Measurements from ENCODE around the gene CDH1. TPM values are rescaled to one million over a fixed set of nuclear protein-coding genes. Genes with fewer than 3 reads are reported as not detected.

CDH1 gene
- total RNA-seq, 6 donors from 2014 or later, result 99.5 to 174 (median 132) TPM

DNA sequence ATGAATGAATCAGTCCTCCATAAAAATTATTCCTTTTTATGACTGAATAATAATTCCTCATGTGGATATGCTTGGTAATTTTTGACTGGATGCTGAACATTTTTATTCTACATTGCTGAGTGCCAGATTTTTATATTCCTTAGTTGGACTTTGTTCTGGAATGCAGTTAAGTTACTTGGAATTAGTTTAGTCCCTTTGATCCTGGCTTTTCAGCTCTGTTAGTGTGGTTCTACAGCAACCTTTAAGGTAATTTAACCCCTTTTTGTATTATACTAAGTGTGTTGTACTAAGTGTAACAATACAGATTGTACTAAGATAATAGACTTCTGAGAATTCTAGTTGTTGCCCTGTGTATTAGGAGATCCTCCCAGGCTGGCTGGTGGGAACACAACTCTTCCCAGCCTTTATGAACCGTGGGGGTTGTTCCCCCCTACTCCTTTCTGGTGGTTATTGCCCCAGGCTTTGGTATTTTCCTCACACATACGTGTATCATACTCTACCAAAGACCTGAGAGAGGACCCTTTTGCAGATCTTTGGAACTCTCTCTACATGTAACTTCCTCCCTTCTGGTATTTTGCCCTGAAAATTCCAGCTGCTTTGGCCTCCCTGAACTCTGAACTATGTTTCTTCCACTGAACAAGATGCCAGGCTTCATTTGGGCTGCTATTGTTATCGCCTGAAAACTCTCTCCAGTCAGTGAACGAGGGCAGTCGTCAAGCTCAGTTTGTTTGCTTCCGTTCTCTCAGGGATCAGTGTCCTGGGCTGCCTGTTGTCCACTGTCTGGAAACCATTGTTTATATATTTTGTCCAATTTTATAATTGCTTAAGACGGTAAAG, 136.8 kb downstream of the CDH1 start:
- Histone ChIP-seq H3K4me3 (no peak overlapping the region), H3K4me1 (peaks cover 0 to 6% (median 0%) of the 10 kb centered on the region in 4 donors), H3K9me3 (no peaks in the 10 kb centered on the region), H3K36me3 (peaks cover 3 to 59% (median 22%) of the 10 kb centered on the region in 4 donors), H3K27ac (peak overlapping the region in 2 of 4 donors; percentile 44 to 60), H3K27me3 (no peaks in the 10 kb centered on the region)
- ATAC-seq (ENCODE audit: low FRiP score in 2 of 2) (no peak), DNase-seq (no peak)
- WGBS, 2 donors, result 64 to 70% methylated on average over 7 of the region's 7 CpGs
- no peak for TF ChIP-seq CTCF (IDR thresholded peaks at IDR 0.05)
- TF ChIP-seq POLR2A (IDR thresholded peaks at IDR 0.05), result no peak
- no peak for TF ChIP-seq EP300 (IDR thresholded peaks at IDR 0.05)
- TF ChIP-seq POLR2AphosphoS5 (IDR thresholded peaks at IDR 0.05), result no peak

- H3K4me1 ChIP-seq, result peaks cover 0 to 6% (median 0%) of the 10 kb centered on the region in 4 donors
- H3K36me3 ChIP-seq, result peaks cover 3 to 72% (median 24%) of the 10 kb centered on the region in 4 donors
- 96 to 99% methylated on average over 4 of the region's 4 CpGs for WGBS, 2 donors
- no peaks in the 10 kb centered on the region for H3K9me3 ChIP-seq
- TF ChIP-seq POLR2A (IDR thresholded peaks at IDR 0.05) (no peak), POLR2AphosphoS5 (IDR thresholded peaks at IDR 0.05) (no peak), EP300 (IDR thresholded peaks at IDR 0.05) (no peak), CTCF (IDR thresholded peaks at IDR 0.05) (no peak)
- H3K4me3 ChIP-seq, result no peak overlapping the region
- no peak for DNase-seq
- H3K27me3 ChIP-seq, result no peaks in the 10 kb centered on the region
- no peak overlapping the region for H3K27ac ChIP-seq
- no peak for ATAC-seq (ENCODE audit: low FRiP score in 2 of 2)
These were observed 138.8 kb downstream of the CDH1 start for GRCh38 chr16:68875871-68876270.

- no peaks in the 10 kb centered on the region for H3K27me3 ChIP-seq
- WGBS, 2 donors, result 93 to 95% methylated on average over 6 of the region's 6 CpGs
- no peak overlapping the region for H3K27ac ChIP-seq
- ATAC-seq (ENCODE audit: low FRiP score in 2 of 2), result no peak
- H3K36me3 ChIP-seq, result peaks cover 0 to 23% (median 3%) of the 10 kb centered on the region in 4 donors
- no peak for DNase-seq
- TF ChIP-seq POLR2A (IDR thresholded peaks at IDR 0.05), result no peak
- no peak overlapping the region for H3K4me3 ChIP-seq
- no peaks in the 10 kb centered on the region for H3K9me3 ChIP-seq
- H3K4me1 ChIP-seq, result peaks cover 0 to 12% (median 9%) of the 10 kb centered on the region in 4 donors
These were observed 146.6 kb downstream of the CDH1 start for GRCh38 chr16:68883685-68884084.

GRCh38 chr16:68884401-68884800, 147.3 kb downstream of the CDH1 start:
- no peak for ATAC-seq (ENCODE audit: low FRiP score in 2 of 2)
- peak overlapping the region in 1 of 4 donors; percentile 49 for H3K27ac ChIP-seq
- no peak overlapping the region for H3K4me3 ChIP-seq

More at GRCh38 chr16:68884401-68884800, 147.3 kb downstream of the CDH1 start:
- H3K27me3 ChIP-seq, result no peaks in the 10 kb centered on the region
- 81 to 83% methylated on average over 1 of the region's 1 CpG for whole genome bisulfite sequencing, 2 donors
- no peaks in the 10 kb centered on the region for H3K9me3 ChIP-seq
- TF ChIP-seq POLR2A (IDR thresholded peaks at IDR 0.05) (no peak), POLR2AphosphoS5 (IDR thresholded peaks at IDR 0.05) (no peak), CTCF (IDR thresholded peaks at IDR 0.05) (no peak)
- H3K4me1 ChIP-seq, result peaks cover under 1 to 12% (median 9%) of the 10 kb centered on the region in 4 donors
- no peak for DNase-seq
- H3K36me3 ChIP-seq, result peaks cover 0 to 16% (median 2%) of the 10 kb centered on the region in 4 donors

Small RNAs within 50 kb of the gene (small RNA-seq; reads per million reads assigned to genes)
- gene RNA5SP429, result 0 reads per million in 4 donors

Other genes starting within 250 kb of the CDH1 start
- 10 to 100 TPM; 14.3 to 33.5 (median 20.6) TPM for gene ZFP90, start 198.0 kb upstream of the CDH1 start, total RNA-seq
- gene CDH3, start 92.0 kb upstream of the CDH1 start, total RNA-seq, result 10 to 100 TPM in 3 of 6 donors, 1 to 10 TPM in 3; 3.6 to 12.3 (median 9.9) TPM
- gene TANGO6, start 106.2 kb downstream of the CDH1 start, total RNA-seq, result 10 to 100 TPM; 11.7 to 30.4 (median 15.5) TPM